ENCODE data around the gene RCOR1. TPM values are rescaled to one million over a fixed set of nuclear protein-coding genes. Genes with fewer than 3 reads are reported as not detected.
"Not testable (repeated sequence)": the region's sequence is repeated elsewhere in the genome, so short reads cannot be mapped to it uniquely, and the experiment has no call there.

The RCOR1 gene
- total and polyA plus RNA-seq, 4 donors: 3.1 to 24.1 (median 9.7) TPM

DNA sequence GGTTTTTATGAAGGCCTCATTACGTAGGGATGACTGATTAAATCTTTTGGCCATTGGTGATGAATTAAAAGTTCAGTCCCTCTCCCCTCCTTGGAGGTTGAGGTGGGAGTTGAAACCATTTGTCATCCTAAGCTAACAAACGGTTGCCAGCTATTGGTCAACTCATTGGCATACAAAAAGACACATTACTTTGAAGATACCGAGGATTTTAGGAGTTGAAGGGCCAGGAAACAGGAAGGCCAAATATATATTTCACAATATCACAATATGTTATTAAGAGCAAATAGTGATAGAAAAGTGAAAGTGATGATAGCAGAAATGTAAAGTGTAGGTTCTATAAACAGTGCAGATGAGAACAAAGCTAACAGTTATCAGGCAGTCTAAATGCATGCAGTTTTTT is 24.4 kb downstream of the RCOR1 start:
- Histone ChIP-seq H3K36me3 (ENCODE audit: control insufficient read depth in 1 of 2, insufficient read depth in 2 of 2, low read length in 1 of 2) (no peaks in the 10 kb centered on the region), H3K27ac (ENCODE audit: low read depth in 1 of 2, low read length in 2 of 2) (no peak overlapping the region), H3K4me1 (ENCODE audit: control insufficient read depth in 1 of 2, insufficient read depth in 2 of 2, low read length in 2 of 2) (peaks cover 0 to under 1% of the 10 kb centered on the region in 2 donors), H3K9me3 (ENCODE audit: control insufficient read depth, low read length) (no peaks in the 10 kb centered on the region), H3K4me3 (ENCODE audit: low read length in 2 of 2) (no peak overlapping the region), H3K27me3 (ENCODE audit: control insufficient read depth in 1 of 2, insufficient read depth in 2 of 2, low read length in 1 of 2) (no peaks in the 10 kb centered on the region)
- WGBS, 2 donors: 67 to 73% methylated on average over 3 of the region's 3 CpGs
- ATAC-seq (ENCODE audit: low FRiP score) (no peak), DNase-seq (no peak)
- intact Hi-C loops (cut with DNase I): no loop called here

- intact Hi-C loops (cut with DNase I); H3K9me3 ChIP-seq (ENCODE audit: control insufficient read depth, low read length); H3K27me3 ChIP-seq (ENCODE audit: control insufficient read depth in 1 of 2, insufficient read depth in 2 of 2, low read length in 1 of 2); ATAC-seq (ENCODE audit: low FRiP score); DNase-seq; H3K4me3 ChIP-seq (ENCODE audit: low read length in 2 of 2); H3K36me3 ChIP-seq (ENCODE audit: control insufficient read depth in 1 of 2, insufficient read depth in 2 of 2, low read length in 1 of 2); H3K4me1 ChIP-seq (ENCODE audit: control insufficient read depth in 1 of 2, insufficient read depth in 2 of 2, low read length in 2 of 2); H3K27ac ChIP-seq (ENCODE audit: low read depth in 1 of 2, low read length in 2 of 2): not testable (repeated sequence)
- WGBS, 2 donors: 91 to 95% methylated on average over 6 of the region's 6 CpGs
These were observed 26.6 kb downstream of the RCOR1 start for GRCh38 chr14:102619012-102619411.

- ATAC-seq (ENCODE audit: low FRiP score): no peak
- Histone ChIP-seq H3K9me3 (ENCODE audit: control insufficient read depth, low read length) (no peaks in the 10 kb centered on the region), H3K27ac (ENCODE audit: low read depth in 1 of 2, low read length in 2 of 2) (no peak overlapping the region), H3K4me1 (ENCODE audit: control insufficient read depth in 1 of 2, insufficient read depth in 2 of 2, low read length in 2 of 2) (no peaks in the 10 kb centered on the region), H3K4me3 (ENCODE audit: low read length in 2 of 2) (no peak overlapping the region), H3K36me3 (ENCODE audit: control insufficient read depth in 1 of 2, insufficient read depth in 2 of 2, low read length in 1 of 2) (no peaks in the 10 kb centered on the region), H3K27me3 (ENCODE audit: control insufficient read depth in 1 of 2, insufficient read depth in 2 of 2, low read length in 1 of 2) (no peaks in the 10 kb centered on the region)
- WGBS, 2 donors: 94% methylated on average over 9 of the region's 9 CpGs
- no peak for DNase-seq
- intact Hi-C loops (cut with DNase I): no loop called here
These were observed 28.0 kb downstream of the RCOR1 start for GRCh38 chr14:102620413-102620812.

GRCh38 chr14:102622262-102622885 is 29.9 kb downstream of the RCOR1 start:
- intact Hi-C loops (cut with DNase I): no loop called here
- H3K27ac ChIP-seq (ENCODE audit: low read depth in 1 of 2, low read length in 2 of 2): no peak overlapping the region
- DNase-seq (peak in 1 of 2 donors; percentile 58), ATAC-seq (ENCODE audit: low FRiP score) (no peak)
- no peak overlapping the region for H3K4me3 ChIP-seq (ENCODE audit: low read length in 2 of 2)
- no peaks in the 10 kb centered on the region for H3K4me1 ChIP-seq (ENCODE audit: control insufficient read depth in 1 of 2, insufficient read depth in 2 of 2, low read length in 2 of 2)
- WGBS, 2 donors: 77 to 80% methylated on average over 10 of the region's 10 CpGs
- H3K36me3 ChIP-seq (ENCODE audit: control insufficient read depth in 1 of 2, insufficient read depth in 2 of 2, low read length in 1 of 2): no peaks in the 10 kb centered on the region
- no peaks in the 10 kb centered on the region for H3K27me3 ChIP-seq (ENCODE audit: control insufficient read depth in 1 of 2, insufficient read depth in 2 of 2, low read length in 1 of 2)
- no peaks in the 10 kb centered on the region for H3K9me3 ChIP-seq (ENCODE audit: control insufficient read depth, low read length)

GRCh38 chr14:102624666-102625065 is 32.2 kb downstream of the RCOR1 start:
- no peak for DNase-seq
- no peaks in the 10 kb centered on the region for H3K36me3 ChIP-seq (ENCODE audit: control insufficient read depth in 1 of 2, insufficient read depth in 2 of 2, low read length in 1 of 2)
- intact Hi-C loops (cut with DNase I): no loop called here
- ATAC-seq (ENCODE audit: low FRiP score): no peak
- no peaks in the 10 kb centered on the region for H3K9me3 ChIP-seq (ENCODE audit: control insufficient read depth, low read length)
- H3K4me3 ChIP-seq (ENCODE audit: low read length in 2 of 2): no peak overlapping the region
- no peaks in the 10 kb centered on the region for H3K4me1 ChIP-seq (ENCODE audit: control insufficient read depth in 1 of 2, insufficient read depth in 2 of 2, low read length in 2 of 2)
- 90 to 93% methylated on average over 3 of the region's 3 CpGs for WGBS, 2 donors
- no peaks in the 10 kb centered on the region for H3K27me3 ChIP-seq (ENCODE audit: control insufficient read depth in 1 of 2, insufficient read depth in 2 of 2, low read length in 1 of 2)
- no peak overlapping the region for H3K27ac ChIP-seq (ENCODE audit: low read depth in 1 of 2, low read length in 2 of 2)

GRCh38 chr14:102625564-102626296 is 33.3 kb downstream of the RCOR1 start:
- Histone ChIP-seq H3K9me3 (ENCODE audit: control insufficient read depth, low read length) (no peaks in the 10 kb centered on the region), H3K27ac (ENCODE audit: low read depth in 1 of 2, low read length in 2 of 2) (no peak overlapping the region), H3K4me1 (ENCODE audit: control insufficient read depth in 1 of 2, insufficient read depth in 2 of 2, low read length in 2 of 2) (no peaks in the 10 kb centered on the region), H3K36me3 (ENCODE audit: control insufficient read depth in 1 of 2, insufficient read depth in 2 of 2, low read length in 1 of 2) (no peaks in the 10 kb centered on the region), H3K4me3 (ENCODE audit: low read length in 2 of 2) (no peak overlapping the region), H3K27me3 (ENCODE audit: control insufficient read depth in 1 of 2, insufficient read depth in 2 of 2, low read length in 1 of 2) (no peaks in the 10 kb centered on the region)
- no peak for ATAC-seq (ENCODE audit: low FRiP score)
- intact Hi-C loops (cut with DNase I): no loop called here
- DNase-seq: no peak
- 93 to 95% methylated on average over 6 of the region's 6 CpGs for WGBS, 2 donors

- intact Hi-C loops (cut with DNase I): no loop called here
- DNase-seq: no peak
- no peaks in the 10 kb centered on the region for H3K27me3 ChIP-seq (ENCODE audit: control insufficient read depth in 1 of 2, insufficient read depth in 2 of 2, low read length in 1 of 2)
- ATAC-seq (ENCODE audit: low FRiP score): no peak
- no peak overlapping the region for H3K27ac ChIP-seq (ENCODE audit: low read depth in 1 of 2, low read length in 2 of 2)
- WGBS, 2 donors: 68 to 86% methylated on average over 1 of the region's 1 CpG
- no peaks in the 10 kb centered on the region for H3K36me3 ChIP-seq (ENCODE audit: control insufficient read depth in 1 of 2, insufficient read depth in 2 of 2, low read length in 1 of 2)
- no peaks in the 10 kb centered on the region for H3K4me1 ChIP-seq (ENCODE audit: control insufficient read depth in 1 of 2, insufficient read depth in 2 of 2, low read length in 2 of 2)
- no peaks in the 10 kb centered on the region for H3K9me3 ChIP-seq (ENCODE audit: control insufficient read depth, low read length)
- H3K4me3 ChIP-seq (ENCODE audit: low read length in 2 of 2): no peak overlapping the region
These were observed 34.1 kb downstream of the RCOR1 start for GRCh38 chr14:102626530-102626929.

GRCh38 chr14:102629011-102629444 is 36.6 kb downstream of the RCOR1 start:
- Histone ChIP-seq H3K27ac (ENCODE audit: low read depth in 1 of 2, low read length in 2 of 2) (no peak overlapping the region), H3K36me3 (ENCODE audit: control insufficient read depth in 1 of 2, insufficient read depth in 2 of 2, low read length in 1 of 2) (no peaks in the 10 kb centered on the region), H3K4me1 (ENCODE audit: control insufficient read depth in 1 of 2, insufficient read depth in 2 of 2, low read length in 2 of 2) (no peaks in the 10 kb centered on the region), H3K9me3 (ENCODE audit: control insufficient read depth, low read length) (no peaks in the 10 kb centered on the region), H3K27me3 (ENCODE audit: control insufficient read depth in 1 of 2, insufficient read depth in 2 of 2, low read length in 1 of 2) (no peaks in the 10 kb centered on the region), H3K4me3 (ENCODE audit: low read length in 2 of 2) (no peak overlapping the region)
- no peak for ATAC-seq (ENCODE audit: low FRiP score)
- 74 to 77% methylated on average over 8 of the region's 8 CpGs for WGBS, 2 donors
- intact Hi-C loops (cut with DNase I): no loop called here
- peak in 1 of 2 donors; percentile 45 for DNase-seq

DNA sequence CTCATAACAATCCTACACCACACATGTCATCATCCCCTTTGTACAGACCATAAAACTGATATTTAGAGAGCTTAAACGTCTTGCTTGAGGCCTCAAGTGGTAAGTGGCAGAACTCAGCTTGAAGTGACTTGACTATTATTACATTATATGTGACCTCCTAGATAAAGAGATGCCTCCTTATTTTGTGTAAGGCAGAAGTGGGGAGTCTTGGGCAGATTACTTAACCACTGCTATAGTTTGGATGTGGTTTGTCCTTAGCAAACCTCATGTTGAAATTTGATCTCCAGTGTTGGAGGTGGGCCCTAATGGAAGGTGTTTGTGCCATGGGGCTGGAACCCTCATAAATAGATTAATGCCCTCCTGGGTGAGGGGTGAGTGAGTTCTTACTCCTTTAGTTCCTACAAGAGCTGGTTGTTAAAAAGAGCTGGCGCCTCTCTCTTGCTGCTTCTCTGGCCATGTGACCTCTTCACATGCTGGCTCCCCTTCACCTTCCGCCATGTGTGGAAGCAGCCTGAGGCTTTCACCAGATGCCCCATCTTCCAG is 37.4 kb downstream of the RCOR1 start:
- no peaks in the 10 kb centered on the region for H3K4me1 ChIP-seq (ENCODE audit: control insufficient read depth in 1 of 2, insufficient read depth in 2 of 2, low read length in 2 of 2)
- H3K9me3 ChIP-seq (ENCODE audit: control insufficient read depth, low read length): no peaks in the 10 kb centered on the region
- DNase-seq (peak in 1 of 2 donors; percentile 20), ATAC-seq (ENCODE audit: low FRiP score) (no peak)
- WGBS, 2 donors: 74% methylated on average over 3 of the region's 3 CpGs
- no peaks in the 10 kb centered on the region for H3K27me3 ChIP-seq (ENCODE audit: control insufficient read depth in 1 of 2, insufficient read depth in 2 of 2, low read length in 1 of 2)
- intact Hi-C loops (cut with DNase I): no loop called here
- no peak overlapping the region for H3K4me3 ChIP-seq (ENCODE audit: low read length in 2 of 2)
- no peak overlapping the region for H3K27ac ChIP-seq (ENCODE audit: low read depth in 1 of 2, low read length in 2 of 2)
- H3K36me3 ChIP-seq (ENCODE audit: control insufficient read depth in 1 of 2, insufficient read depth in 2 of 2, low read length in 1 of 2): no peaks in the 10 kb centered on the region
